SU-DHL-6 (cell line): ENCODE measurements around the gene LRP1B.

Source experiments
- H2AFZ ChIP-seq: fragments of 200-600 bp; sonication (generic); 2 replicates; pipeline ENCODE4 v1.6.1; 2014; ENCODE audit warnings: low read depth, mild to moderate bottlenecking, moderate library complexity, mixed read lengths, antibody characterized with exemption, low read length; ENCODE audit not compliant: severe bottlenecking
- H3F3A ChIP-seq: fragments of 200-600 bp; shearing (Covaris generic); 2 replicates; pipeline ENCODE4 v1.6.0; 2016; ENCODE audit warnings: antibody characterized with exemption, mild to moderate bottlenecking; ENCODE audit not compliant: insufficient read depth
- H3K27ac ChIP-seq: fragments of 200-600 bp; sonication (generic); 2 replicates; pipeline ENCODE4 v1.5.1; 2016; ENCODE audit warnings: low read depth, mild to moderate bottlenecking, low read length, moderate library complexity, mixed read lengths
- H3K27me3 ChIP-seq: fragments of 200-600 bp; sonication (generic), shearing (Covaris generic); 2 replicates; pipeline ENCODE4 v1.6.0; 2014; ENCODE audit warnings: mild to moderate bottlenecking, low read length
- H3K36me3 ChIP-seq: fragments of 200-600 bp; sonication (generic); 2 replicates; pipeline ENCODE4 v1.6.1; 2014; ENCODE audit warnings: mild to moderate bottlenecking, low read length, mixed read lengths
- H3K4me2 ChIP-seq: fragments of 300-600, 200-600 bp; shearing (Covaris generic), sonication (generic); 2 replicates; pipeline ENCODE4 v1.6.0; 2014; ENCODE audit warnings: low read length, low read depth, mild to moderate bottlenecking; ENCODE audit not compliant: poor library complexity, severe bottlenecking
- H3K4me3 ChIP-seq: fragments of 200-600 bp; sonication (generic); 2 replicates; pipeline ENCODE4 v1.5.1; 2014; ENCODE audit warnings: antibody characterized with exemption, low read length, mild to moderate bottlenecking, mixed read lengths; ENCODE audit not compliant: insufficient read depth, poor library complexity, severe bottlenecking
- H3K79me2 ChIP-seq: fragments of 200-600 bp; sonication (generic); 2 replicates; pipeline ENCODE4 v1.6.1; 2014; ENCODE audit warnings: mild to moderate bottlenecking, low read length, moderate library complexity; ENCODE audit not compliant: insufficient read depth
- H3K9ac ChIP-seq: fragments of 200-600 bp; sonication (generic); 2 replicates; pipeline ENCODE4 v1.7.0; 2014; ENCODE audit warnings: mild to moderate bottlenecking, low read length
- H3K9me2 ChIP-seq: fragments of 200-600 bp; sonication (generic); replicated peaks from 2 replicates; pipeline ENCODE4 v1.6.1; 2014; ENCODE audit warnings: low read length; ENCODE audit not compliant: insufficient read depth
- H3K9me3 ChIP-seq: fragments of 200-600 bp; sonication (generic); 2 replicates; pipeline ENCODE4 v1.6.1; 2014; ENCODE audit warnings: low read length, mixed read lengths; ENCODE audit not compliant: insufficient read depth
- H4K20me1 ChIP-seq: fragments of 200-600 bp; sonication (generic); 2 replicates; pipeline ENCODE4 v1.6.1; 2014; ENCODE audit warnings: low read depth, mild to moderate bottlenecking, antibody characterized with exemption, low read length, moderate library complexity, mixed read lengths
- EZH2phosphoT487 ChIP-seq: fragments of 200-600 bp; sonication (generic), shearing (Covaris generic); conservative IDR thresholded peaks from 2 replicates; pipeline ENCODE4 v1.6.1; 2018; ENCODE audit warnings: mild to moderate bottlenecking, antibody characterized with exemption, low read length, moderate library complexity, mixed read lengths
- TF ChIP-seq, protein P1 (sequence below): fragments of 200-600 bp; sonication (generic); IDR thresholded peaks from one replicate; pipeline ENCODE4 v1.5.1; 2017; ENCODE audit warnings: antibody characterized with exemption, mild to moderate bottlenecking, low read length, moderate library complexity; ENCODE audit not compliant: insufficient read depth, poor library complexity, severe bottlenecking

LRP1B gene

DNA sequence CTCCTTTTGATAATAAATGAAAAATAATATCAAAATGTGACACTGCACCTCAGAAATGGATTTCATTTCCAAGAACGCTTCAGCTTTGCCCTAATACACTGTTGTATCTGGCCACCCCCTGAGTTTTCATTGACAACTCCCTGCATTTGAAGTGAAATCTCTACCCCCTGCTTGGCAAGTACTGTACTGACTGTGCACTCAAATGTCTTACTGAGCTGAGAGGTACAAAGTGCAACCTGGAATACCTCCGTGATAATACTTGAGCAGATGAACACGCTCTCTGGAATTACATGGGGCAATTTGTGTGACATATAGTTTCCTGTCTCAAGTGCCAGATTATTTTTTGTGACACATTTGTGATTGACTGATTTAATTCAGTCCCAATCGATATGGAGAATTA, 231.1 kb downstream of the LRP1B start:
- Histone ChIP-seq H3K9ac (no peak overlapping the region), H3K27ac (no peak overlapping the region), H2AFZ (no peak overlapping the region), H3K36me3 (no peaks in the 10 kb centered on the region), H3K27me3 (no peaks in the 10 kb centered on the region), H3K9me2 (no peaks in the 10 kb centered on the region), H3K79me2 (no peaks in the 10 kb centered on the region), H3K4me2 (no peak overlapping the region), H3K9me3 (no peaks in the 10 kb centered on the region), H4K20me1 (no peaks in the 10 kb centered on the region), H3K4me3 (no peak overlapping the region), H3F3A (no peaks in the 10 kb centered on the region)
- TF ChIP-seq EZH2phosphoT487: no peak
- TF ChIP-seq, protein P1, sequence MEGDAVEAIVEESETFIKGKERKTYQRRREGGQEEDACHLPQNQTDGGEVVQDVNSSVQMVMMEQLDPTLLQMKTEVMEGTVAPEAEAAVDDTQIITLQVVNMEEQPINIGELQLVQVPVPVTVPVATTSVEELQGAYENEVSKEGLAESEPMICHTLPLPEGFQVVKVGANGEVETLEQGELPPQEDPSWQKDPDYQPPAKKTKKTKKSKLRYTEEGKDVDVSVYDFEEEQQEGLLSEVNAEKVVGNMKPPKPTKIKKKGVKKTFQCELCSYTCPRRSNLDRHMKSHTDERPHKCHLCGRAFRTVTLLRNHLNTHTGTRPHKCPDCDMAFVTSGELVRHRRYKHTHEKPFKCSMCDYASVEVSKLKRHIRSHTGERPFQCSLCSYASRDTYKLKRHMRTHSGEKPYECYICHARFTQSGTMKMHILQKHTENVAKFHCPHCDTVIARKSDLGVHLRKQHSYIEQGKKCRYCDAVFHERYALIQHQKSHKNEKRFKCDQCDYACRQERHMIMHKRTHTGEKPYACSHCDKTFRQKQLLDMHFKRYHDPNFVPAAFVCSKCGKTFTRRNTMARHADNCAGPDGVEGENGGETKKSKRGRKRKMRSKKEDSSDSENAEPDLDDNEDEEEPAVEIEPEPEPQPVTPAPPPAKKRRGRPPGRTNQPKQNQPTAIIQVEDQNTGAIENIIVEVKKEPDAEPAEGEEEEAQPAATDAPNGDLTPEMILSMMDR: no peak

DNA sequence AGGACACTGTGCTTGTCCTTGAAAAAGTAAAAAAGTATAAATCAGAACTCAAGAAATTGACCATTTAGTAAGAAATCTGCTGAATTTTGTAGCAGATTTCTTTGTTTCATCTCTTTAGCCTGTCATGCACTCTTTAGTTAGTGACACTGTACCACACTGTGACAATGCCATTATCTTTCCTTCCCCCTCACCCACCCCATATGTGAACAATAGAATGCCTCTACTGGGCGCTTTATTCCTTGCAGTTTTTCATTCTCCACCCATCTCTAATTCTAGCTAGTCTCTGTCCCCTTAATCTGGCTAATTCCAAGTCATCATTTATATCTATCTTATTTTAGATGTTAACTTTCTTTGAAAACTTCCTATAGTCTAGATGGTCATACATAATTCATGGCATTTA, 241.0 kb downstream of the LRP1B start:
- H3K4me2 ChIP-seq: no peak overlapping the region
- no peaks in the 10 kb centered on the region for H3K9me3 ChIP-seq
- no peak overlapping the region for H3K27ac ChIP-seq
- TF ChIP-seq, protein P1: no peak
- TF ChIP-seq EZH2phosphoT487: no peak
- H3K27me3 ChIP-seq: no peaks in the 10 kb centered on the region
- no peaks in the 10 kb centered on the region for H3K9me2 ChIP-seq
- no peak overlapping the region for H3K9ac ChIP-seq
- H3F3A ChIP-seq: no peaks in the 10 kb centered on the region; the same call in 1 of the 2 replicates
- no peak overlapping the region for H2AFZ ChIP-seq
- no peaks in the 10 kb centered on the region for H3K79me2 ChIP-seq
- no peaks in the 10 kb centered on the region for H4K20me1 ChIP-seq
- no peak overlapping the region for H3K4me3 ChIP-seq
- H3K36me3 ChIP-seq: no peaks in the 10 kb centered on the region

DNA sequence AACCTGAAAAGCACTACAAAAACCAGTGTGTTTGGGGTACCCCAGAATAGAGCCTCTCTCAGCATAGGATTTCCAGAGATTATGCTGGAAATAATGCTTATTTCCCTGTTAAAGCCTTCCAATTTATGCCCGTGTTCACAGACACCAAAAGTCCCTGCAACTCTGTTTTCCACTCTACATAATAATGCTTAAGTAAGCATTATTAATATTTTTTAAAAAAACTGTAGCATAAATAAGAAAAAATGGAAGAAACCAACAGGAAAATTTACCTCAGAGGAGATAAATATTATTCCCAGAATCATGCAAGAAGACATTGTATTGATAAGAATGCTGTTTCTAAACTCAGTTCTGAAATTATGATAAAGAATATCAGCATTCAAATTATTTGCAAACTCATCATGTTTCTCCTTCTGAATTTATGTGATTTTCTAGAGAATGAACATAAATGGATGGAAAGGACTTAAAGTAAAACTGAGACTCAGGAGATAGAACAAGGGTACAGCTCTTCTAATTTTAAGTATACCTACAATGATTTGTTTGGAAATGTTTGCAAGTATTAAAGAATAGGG, 241.7 kb downstream of the LRP1B start:
- H3K27ac ChIP-seq: no peak overlapping the region
- H3K9me2 ChIP-seq: no peaks in the 10 kb centered on the region
- H3K36me3 ChIP-seq: no peaks in the 10 kb centered on the region
- no peak overlapping the region for H3K9ac ChIP-seq
- H3K9me3 ChIP-seq: no peaks in the 10 kb centered on the region
- no peak overlapping the region for H2AFZ ChIP-seq
- H3K27me3 ChIP-seq: no peaks in the 10 kb centered on the region
- H3K4me3 ChIP-seq: no peak overlapping the region
- H3F3A ChIP-seq: no peaks in the 10 kb centered on the region; the same call in 1 of the 2 replicates
- no peak overlapping the region for H3K4me2 ChIP-seq
- no peaks in the 10 kb centered on the region for H3K79me2 ChIP-seq
- no peak for TF ChIP-seq EZH2phosphoT487
- TF ChIP-seq, protein P1: no peak
- no peaks in the 10 kb centered on the region for H4K20me1 ChIP-seq
